Measurements from ENCODE around the gene RUBCN.

Gene RUBCN

DNA sequence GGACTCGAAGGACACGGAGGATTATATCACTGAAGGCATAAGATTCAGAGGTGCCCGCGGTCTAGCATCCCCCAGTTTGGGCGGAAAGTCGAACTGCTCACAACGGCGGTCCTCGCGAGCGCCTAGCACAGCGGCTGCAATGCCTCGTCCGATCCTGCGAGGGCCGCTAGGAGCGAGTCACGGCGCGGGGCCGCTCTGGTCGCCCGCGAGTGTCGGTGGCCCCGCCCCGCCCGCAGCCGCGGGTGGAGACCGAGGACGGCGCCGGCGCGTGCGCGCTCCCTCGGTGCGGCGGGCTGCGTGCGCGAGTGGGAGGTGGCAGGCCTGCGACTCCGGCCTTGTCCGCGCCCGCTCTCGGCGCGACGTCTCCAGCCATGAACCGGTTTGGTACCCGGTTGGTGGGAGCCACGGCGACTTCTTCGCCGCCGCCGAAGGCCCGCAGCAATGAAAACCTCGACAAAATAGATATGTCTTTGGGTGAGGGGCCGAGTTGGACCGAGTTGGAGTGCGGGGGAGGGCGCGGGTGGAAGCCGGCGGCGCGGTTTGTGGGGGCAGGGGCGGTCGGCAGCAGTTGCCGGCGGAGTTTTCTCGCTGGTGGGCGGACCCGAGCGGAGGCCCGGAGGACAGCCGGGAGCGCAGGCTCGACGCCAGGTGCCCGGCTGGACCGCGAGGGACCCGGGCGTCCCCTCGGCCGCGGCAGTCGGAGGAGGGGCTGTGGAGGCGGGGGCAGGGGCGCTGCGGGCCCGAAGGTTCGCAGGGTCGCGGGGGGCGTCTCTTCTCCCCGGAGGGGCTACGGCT is 13.1 kb upstream of the RUBCN start, which contains the start of gene FYTTD1 (continued):
- TF ChIP-seq, protein P1, sequence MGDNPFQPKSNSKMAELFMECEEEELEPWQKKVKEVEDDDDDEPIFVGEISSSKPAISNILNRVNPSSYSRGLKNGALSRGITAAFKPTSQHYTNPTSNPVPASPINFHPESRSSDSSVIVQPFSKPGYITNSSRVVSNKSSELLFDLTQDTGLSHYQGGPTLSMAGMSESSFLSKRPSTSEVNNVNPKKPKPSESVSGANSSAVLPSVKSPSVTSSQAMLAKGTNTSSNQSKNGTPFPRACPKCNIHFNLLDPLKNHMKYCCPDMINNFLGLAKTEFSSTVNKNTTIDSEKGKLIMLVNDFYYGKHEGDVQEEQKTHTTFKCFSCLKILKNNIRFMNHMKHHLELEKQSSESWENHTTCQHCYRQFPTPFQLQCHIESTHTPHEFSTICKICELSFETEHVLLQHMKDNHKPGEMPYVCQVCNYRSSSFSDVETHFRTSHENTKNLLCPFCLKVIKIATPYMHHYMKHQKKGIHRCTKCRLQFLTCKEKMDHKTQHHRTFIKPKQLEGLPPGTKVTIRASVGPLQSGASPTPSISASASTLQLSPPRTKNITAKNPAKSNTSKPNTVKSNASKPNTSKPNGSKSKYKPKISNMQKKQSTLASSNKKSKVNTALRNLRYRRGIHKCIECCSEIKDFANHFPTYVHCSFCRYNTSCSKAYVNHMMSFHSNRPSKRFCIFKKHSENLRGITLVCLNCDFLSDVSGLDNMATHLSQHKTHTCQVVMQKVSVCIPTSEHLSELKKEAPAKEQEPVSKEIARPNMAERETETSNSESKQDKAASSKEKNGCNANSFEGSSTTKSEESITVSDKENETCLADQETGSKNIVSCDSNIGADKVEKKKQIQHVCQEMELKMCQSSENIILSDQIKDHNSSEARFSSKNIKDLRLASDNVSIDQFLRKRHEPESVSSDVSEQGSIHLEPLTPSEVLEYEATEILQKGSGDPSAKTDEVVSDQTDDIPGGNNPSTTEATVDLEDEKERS (tag by site-specific recombination; IDR thresholded peaks at IDR 0.05), result no peak
- TF ChIP-seq ZNF37A (tag by site-specific recombination; IDR thresholded peaks at IDR 0.05) (no peak), ZNF843 (tag by site-specific recombination; IDR thresholded peaks at IDR 0.05) (0 out of 2 replicates have a peak, but pooled peaks have one; percentile 7), ZNF629 (tag by site-specific recombination; IDR thresholded peaks at IDR 0.05) (0 out of 2 replicates have a peak, but pooled peaks have one; percentile 40), ZNF341 (tag by site-specific recombination; IDR thresholded peaks at IDR 0.05; ENCODE audit: low read depth) (0 out of 2 replicates have a peak, but pooled peaks have one; percentile 47), ZNF561 (tag by site-specific recombination; IDR thresholded peaks at IDR 0.05; ENCODE audit: borderline replicate concordance) (no peak), PRDM1 (tag by site-specific recombination; IDR thresholded peaks at IDR 0.05) (no peak), SP7 (tag by site-specific recombination; IDR thresholded peaks at IDR 0.05) (0 out of 2 replicates have a peak, but pooled peaks have one; percentile 52), ZNF221 (tag by site-specific recombination; IDR thresholded peaks at IDR 0.05; ENCODE audit: borderline replicate concordance) (no peak), ZNF510 (tag by site-specific recombination; IDR thresholded peaks at IDR 0.05; ENCODE audit: insufficient replicate concordance) (no peak), ZNF394 (tag by site-specific recombination; IDR thresholded peaks at IDR 0.05; ENCODE audit: borderline replicate concordance) (peak; percentile 56; the same call in 1 of the 2 replicates), SP3 (tag by site-specific recombination; IDR thresholded peaks at IDR 0.05) (peak; percentile 43), ZNF16 (tag by site-specific recombination; IDR thresholded peaks at IDR 0.05; ENCODE audit: low read depth) (no peak), ZNF521 (tag by site-specific recombination; IDR thresholded peaks at IDR 0.05) (no peak), KLF9 (tag by site-specific recombination; IDR thresholded peaks at IDR 0.05; ENCODE audit: low read depth) (peak; percentile 72), ZNF76 (tag by site-specific recombination; IDR thresholded peaks at IDR 0.05; ENCODE audit: borderline replicate concordance, low read depth) (peak; percentile 23; the same call in 1 of the 2 replicates), ZNF610 (tag by site-specific recombination; IDR thresholded peaks at IDR 0.05; ENCODE audit: borderline replicate concordance) (peak; percentile 13; the same call in 1 of the 2 replicates), ZNF391 (tag by site-specific recombination; IDR thresholded peaks at IDR 0.05; ENCODE audit: borderline replicate concordance, low read depth) (no peak), ZFHX2 (tag by site-specific recombination; conservative IDR thresholded peaks at IDR 0.05) (peak; percentile 97), ZNF266 (tag by site-specific recombination; IDR thresholded peaks at IDR 0.05; ENCODE audit: low read depth) (no peak), ZNF664 (tag by site-specific recombination; IDR thresholded peaks at IDR 0.05) (no peak), EGR2 (tag by site-specific recombination; IDR thresholded peaks at IDR 0.05; ENCODE audit: low read depth) (peak; percentile 93), ZNF585B (tag by site-specific recombination; IDR thresholded peaks at IDR 0.05) (no peak), ZNF600 (tag by site-specific recombination; IDR thresholded peaks at IDR 0.05) (peak; percentile 63), MZF1 (tag by site-specific recombination; IDR thresholded peaks at IDR 0.05; ENCODE audit: borderline replicate concordance) (0 out of 2 replicates have a peak, but pooled peaks have one; percentile 41), ZBTB7A (tag by site-specific recombination; IDR thresholded peaks at IDR 0.05; ENCODE audit: low read depth) (no peak)
- TF ChIP-seq, protein P2, sequence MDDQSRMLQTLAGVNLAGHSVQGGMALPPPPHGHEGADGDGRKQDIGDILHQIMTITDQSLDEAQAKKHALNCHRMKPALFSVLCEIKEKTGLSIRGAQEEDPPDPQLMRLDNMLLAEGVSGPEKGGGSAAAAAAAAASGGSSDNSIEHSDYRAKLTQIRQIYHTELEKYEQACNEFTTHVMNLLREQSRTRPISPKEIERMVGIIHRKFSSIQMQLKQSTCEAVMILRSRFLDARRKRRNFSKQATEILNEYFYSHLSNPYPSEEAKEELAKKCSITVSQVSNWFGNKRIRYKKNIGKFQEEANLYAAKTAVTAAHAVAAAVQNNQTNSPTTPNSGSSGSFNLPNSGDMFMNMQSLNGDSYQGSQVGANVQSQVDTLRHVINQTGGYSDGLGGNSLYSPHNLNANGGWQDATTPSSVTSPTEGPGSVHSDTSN (CRISPR knock-in tag; IDR thresholded peaks at IDR 0.05), result peak; percentile 80
- TF ChIP-seq, protein P3, sequence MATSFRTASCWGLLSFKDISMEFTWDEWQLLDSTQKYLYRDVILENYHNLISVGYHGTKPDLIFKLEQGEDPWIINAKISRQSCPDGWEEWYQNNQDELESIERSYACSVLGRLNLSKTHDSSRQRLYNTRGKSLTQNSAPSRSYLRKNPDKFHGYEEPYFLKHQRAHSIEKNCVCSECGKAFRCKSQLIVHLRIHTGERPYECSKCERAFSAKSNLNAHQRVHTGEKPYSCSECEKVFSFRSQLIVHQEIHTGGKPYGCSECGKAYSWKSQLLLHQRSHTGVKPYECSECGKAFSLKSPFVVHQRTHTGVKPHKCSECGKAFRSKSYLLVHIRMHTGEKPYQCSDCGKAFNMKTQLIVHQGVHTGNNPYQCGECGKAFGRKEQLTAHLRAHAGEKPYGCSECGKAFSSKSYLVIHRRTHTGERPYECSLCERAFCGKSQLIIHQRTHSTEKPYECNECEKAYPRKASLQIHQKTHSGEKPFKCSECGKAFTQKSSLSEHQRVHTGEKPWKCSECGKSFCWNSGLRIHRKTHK (tag by site-specific recombination; IDR thresholded peaks at IDR 0.05), result no peak
- TF ChIP-seq, protein P4, sequence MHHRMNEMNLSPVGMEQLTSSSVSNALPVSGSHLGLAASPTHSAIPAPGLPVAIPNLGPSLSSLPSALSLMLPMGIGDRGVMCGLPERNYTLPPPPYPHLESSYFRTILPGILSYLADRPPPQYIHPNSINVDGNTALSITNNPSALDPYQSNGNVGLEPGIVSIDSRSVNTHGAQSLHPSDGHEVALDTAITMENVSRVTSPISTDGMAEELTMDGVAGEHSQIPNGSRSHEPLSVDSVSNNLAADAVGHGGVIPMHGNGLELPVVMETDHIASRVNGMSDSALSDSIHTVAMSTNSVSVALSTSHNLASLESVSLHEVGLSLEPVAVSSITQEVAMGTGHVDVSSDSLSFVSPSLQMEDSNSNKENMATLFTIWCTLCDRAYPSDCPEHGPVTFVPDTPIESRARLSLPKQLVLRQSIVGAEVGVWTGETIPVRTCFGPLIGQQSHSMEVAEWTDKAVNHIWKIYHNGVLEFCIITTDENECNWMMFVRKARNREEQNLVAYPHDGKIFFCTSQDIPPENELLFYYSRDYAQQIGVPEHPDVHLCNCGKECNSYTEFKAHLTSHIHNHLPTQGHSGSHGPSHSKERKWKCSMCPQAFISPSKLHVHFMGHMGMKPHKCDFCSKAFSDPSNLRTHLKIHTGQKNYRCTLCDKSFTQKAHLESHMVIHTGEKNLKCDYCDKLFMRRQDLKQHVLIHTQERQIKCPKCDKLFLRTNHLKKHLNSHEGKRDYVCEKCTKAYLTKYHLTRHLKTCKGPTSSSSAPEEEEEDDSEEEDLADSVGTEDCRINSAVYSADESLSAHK (tag by site-specific recombination; IDR thresholded peaks at IDR 0.05), result no peak
- TF ChIP-seq, protein P5, sequence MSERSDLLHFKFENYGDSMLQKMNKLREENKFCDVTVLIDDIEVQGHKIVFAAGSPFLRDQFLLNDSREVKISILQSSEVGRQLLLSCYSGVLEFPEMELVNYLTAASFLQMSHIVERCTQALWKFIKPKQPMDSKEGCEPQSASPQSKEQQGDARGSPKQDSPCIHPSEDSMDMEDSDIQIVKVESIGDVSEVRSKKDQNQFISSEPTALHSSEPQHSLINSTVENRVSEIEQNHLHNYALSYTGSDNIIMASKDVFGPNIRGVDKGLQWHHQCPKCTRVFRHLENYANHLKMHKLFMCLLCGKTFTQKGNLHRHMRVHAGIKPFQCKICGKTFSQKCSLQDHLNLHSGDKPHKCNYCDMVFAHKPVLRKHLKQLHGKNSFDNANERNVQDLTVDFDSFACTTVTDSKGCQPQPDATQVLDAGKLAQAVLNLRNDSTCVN (tag by site-specific recombination; optimal IDR thresholded peaks at IDR 0.05), result peak; percentile 95
